ENCODE data around the gene CD19. TPM values are rescaled to one million over a fixed set of nuclear protein-coding genes. Genes with fewer than 3 reads are reported as not detected.

CD19 gene
- total RNA-seq, 4 donors from 2014 or later, result 1.5 TPM; not detected in 3

- peak; percentile 100 for DNase-seq
- H3K27me3 ChIP-seq, result no peaks in the 10 kb centered on the region
- peak within 1 kb of the TSS; percentile 78 to 91 for H3K4me3 ChIP-seq
- H3K4me1 ChIP-seq, result peaks cover 0 to 6% of the 10 kb centered on the region in 2 donors
- no peaks in the 10 kb centered on the region for H3K36me3 ChIP-seq
- intact Hi-C loops (cut with DNase I; ENCODE audit: low total_unique reads), result no loop called here
- H3K27ac ChIP-seq, result peak within 1 kb of the TSS; percentile 77 to 90
- TF ChIP-seq POLR2A (IDR thresholded peaks at IDR 0.05) (peak; percentile 10 to 20), CTCF (IDR thresholded peaks at IDR 0.05) (peak in 1 of 4 experiments; percentile 21)
- no peaks in the 10 kb centered on the region for H3K9me3 ChIP-seq
Measured at GRCh38 chr16:28950648-28951409, 19.1 kb downstream of the CD19 start, which contains the start of gene NFATC2IP. Gene NFATC2IP (plus strand): TSS chr16:28950937. CDS start chr16:28951012, 75 bp downstream.

GRCh38 chr16:28951410-28951943, 19.7 kb downstream of the CD19 start:
- Histone ChIP-seq H3K27ac (peak overlapping the region; percentile 26 to 90), H3K36me3 (no peaks in the 10 kb centered on the region), H3K9me3 (no peaks in the 10 kb centered on the region), H3K4me3 (peak overlapping the region; percentile 78 to 91), H3K27me3 (no peaks in the 10 kb centered on the region), H3K4me1 (peaks cover 0 to 6% of the 10 kb centered on the region in 2 donors)
- intact Hi-C loops (cut with DNase I; ENCODE audit: low total_unique reads), result no loop called here
- no peak for TF ChIP-seq POLR2A (IDR thresholded peaks at IDR 0.05)
- no peak for TF ChIP-seq CTCF (IDR thresholded peaks at IDR 0.05)
- DNase-seq, result peak in 1 of 2 donors; percentile 28

GRCh38 chr16:28958216-28958615, 26.4 kb downstream of the CD19 start:
- H3K4me3 ChIP-seq, result no peak overlapping the region
- no peaks in the 10 kb centered on the region for H3K4me1 ChIP-seq
- H3K27me3 ChIP-seq, result no peaks in the 10 kb centered on the region
- H3K27ac ChIP-seq, result no peak overlapping the region
- intact Hi-C loops (cut with DNase I; ENCODE audit: low total_unique reads), result no loop called here
- H3K36me3 ChIP-seq, result no peaks in the 10 kb centered on the region
- TF ChIP-seq CTCF (IDR thresholded peaks at IDR 0.05) (no peak), POLR2A (IDR thresholded peaks at IDR 0.05) (no peak)
- no peak for DNase-seq
- H3K9me3 ChIP-seq, result no peaks in the 10 kb centered on the region

- H3K4me1 ChIP-seq, result no peaks in the 10 kb centered on the region
- no peak overlapping the region for H3K4me3 ChIP-seq
- no peaks in the 10 kb centered on the region for H3K9me3 ChIP-seq
- H3K36me3 ChIP-seq, result no peaks in the 10 kb centered on the region
- TF ChIP-seq POLR2A (IDR thresholded peaks at IDR 0.05) (no peak), CTCF (IDR thresholded peaks at IDR 0.05) (no peak)
- intact Hi-C loops (cut with DNase I; ENCODE audit: low total_unique reads), result no loop called here
- DNase-seq, result no peak
- no peak overlapping the region for H3K27ac ChIP-seq
- H3K27me3 ChIP-seq, result no peaks in the 10 kb centered on the region
Measured at GRCh38 chr16:28958836-28959235, 27.1 kb downstream of the CD19 start.

GRCh38 chr16:28964072-28964471, 32.3 kb downstream of the CD19 start:
- no peak overlapping the region for H3K27ac ChIP-seq
- H3K9me3 ChIP-seq, result no peaks in the 10 kb centered on the region
- no peaks in the 10 kb centered on the region for H3K36me3 ChIP-seq
- H3K4me3 ChIP-seq, result no peak overlapping the region
- TF ChIP-seq CTCF (IDR thresholded peaks at IDR 0.05), result no peak
- no peak for TF ChIP-seq POLR2A (IDR thresholded peaks at IDR 0.05)
- H3K4me1 ChIP-seq, result no peaks in the 10 kb centered on the region
- no peaks in the 10 kb centered on the region for H3K27me3 ChIP-seq
- DNase-seq, result no peak
- intact Hi-C loops (cut with DNase I; ENCODE audit: low total_unique reads), result no loop called here
